Eye (tissue), 1 donor: ENCODE data around the gene KIAA0232.

Source experiments
- DNase-seq: peaks from one replicate; pipeline ENCODE4 v3.0.0-alpha.2; 2015

KIAA0232 gene, protein sequence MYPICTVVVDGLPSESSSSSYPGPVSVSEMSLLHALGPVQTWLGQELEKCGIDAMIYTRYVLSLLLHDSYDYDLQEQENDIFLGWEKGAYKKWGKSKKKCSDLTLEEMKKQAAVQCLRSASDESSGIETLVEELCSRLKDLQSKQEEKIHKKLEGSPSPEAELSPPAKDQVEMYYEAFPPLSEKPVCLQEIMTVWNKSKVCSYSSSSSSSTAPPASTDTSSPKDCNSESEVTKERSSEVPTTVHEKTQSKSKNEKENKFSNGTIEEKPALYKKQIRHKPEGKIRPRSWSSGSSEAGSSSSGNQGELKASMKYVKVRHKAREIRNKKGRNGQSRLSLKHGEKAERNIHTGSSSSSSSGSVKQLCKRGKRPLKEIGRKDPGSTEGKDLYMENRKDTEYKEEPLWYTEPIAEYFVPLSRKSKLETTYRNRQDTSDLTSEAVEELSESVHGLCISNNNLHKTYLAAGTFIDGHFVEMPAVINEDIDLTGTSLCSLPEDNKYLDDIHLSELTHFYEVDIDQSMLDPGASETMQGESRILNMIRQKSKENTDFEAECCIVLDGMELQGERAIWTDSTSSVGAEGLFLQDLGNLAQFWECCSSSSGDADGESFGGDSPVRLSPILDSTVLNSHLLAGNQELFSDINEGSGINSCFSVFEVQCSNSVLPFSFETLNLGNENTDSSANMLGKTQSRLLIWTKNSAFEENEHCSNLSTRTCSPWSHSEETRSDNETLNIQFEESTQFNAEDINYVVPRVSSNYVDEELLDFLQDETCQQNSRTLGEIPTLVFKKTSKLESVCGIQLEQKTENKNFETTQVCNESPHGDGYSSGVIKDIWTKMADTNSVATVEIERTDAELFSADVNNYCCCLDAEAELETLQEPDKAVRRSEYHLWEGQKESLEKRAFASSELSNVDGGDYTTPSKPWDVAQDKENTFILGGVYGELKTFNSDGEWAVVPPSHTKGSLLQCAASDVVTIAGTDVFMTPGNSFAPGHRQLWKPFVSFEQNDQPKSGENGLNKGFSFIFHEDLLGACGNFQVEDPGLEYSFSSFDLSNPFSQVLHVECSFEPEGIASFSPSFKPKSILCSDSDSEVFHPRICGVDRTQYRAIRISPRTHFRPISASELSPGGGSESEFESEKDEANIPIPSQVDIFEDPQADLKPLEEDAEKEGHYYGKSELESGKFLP (N-terminal part only)

DNA sequence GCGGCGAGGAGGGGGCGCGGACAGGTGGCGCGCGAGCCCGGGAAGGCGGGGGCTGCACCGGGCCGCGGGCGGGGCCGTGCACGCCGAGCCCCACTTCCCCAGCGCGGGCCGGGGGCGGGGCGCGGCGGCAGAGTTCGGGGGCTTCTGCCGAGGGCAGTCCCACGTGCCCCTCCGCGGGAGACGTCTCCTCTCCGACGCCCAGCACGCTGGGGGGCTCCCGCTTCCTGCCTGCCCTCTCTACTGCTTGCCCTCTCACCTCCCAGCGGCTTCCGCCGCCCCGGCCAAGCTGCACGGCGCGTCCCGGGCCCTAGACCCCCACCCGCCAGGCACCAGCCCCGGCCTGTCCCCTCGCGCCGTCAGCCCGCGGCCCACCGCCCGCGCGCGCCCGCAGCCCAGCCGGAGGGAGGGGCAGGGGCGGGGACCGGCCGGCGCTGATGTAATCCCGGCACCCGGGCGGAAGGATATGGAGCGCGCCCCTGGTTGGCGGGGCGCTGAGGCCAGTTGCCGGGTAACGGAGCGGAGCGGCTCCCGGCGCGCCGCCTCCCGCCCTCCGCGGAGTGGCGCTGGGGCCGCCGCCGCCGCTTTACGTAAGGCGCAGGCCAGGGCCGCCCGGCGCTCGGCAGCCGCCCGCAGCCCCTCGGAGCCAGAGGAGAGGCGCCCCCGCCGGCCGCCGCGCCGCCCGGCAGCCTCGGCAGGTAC lies at the start of gene KIAA0232:
TSS of gene KIAA0232 (plus strand) at position 581 of the 699 bp plus-strand sequence. CDS start 41,727 bp downstream, outside the sequence.
- DNase-seq, result peak; percentile 97

DNA sequence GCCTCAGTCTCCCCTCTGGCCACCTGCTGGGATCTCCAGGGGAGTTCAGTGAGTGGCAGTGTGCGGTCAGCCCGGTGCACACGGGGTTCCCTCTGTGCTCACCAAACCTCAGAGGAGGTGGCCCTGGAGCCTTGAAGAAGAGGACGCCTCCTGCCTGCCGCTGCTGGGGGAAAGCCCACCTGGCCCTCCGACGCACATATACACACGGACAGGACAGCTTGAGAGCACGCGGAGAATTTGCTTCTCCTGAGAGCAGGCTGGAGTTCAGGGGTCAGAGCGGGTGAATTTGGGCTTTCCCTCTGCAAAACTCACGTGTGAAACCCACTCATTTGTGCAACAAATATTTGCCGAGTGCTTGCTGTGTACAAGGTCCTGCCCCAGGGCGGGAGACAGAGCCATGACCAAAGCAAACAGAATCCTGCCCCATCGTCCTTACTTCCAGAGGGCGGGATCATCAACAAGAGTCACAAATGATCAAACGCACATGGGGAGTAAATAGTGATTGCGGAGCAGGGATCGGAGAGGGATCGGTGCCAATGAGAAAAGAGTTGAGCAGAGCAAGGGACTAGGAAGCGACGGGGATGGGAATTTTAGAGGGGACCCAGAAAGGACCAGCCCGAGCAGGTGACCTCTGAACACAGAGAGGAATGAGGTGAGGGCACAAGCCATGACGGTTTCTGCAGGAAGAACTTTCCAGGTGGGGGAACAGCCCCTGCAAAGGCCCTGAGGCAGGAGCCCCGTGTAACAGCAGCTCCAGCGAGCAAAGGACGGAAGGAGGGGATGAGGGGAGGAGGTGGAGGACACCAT lies 49.0 kb upstream of the KIAA0232 start:
- no peak for DNase-seq

DNA sequence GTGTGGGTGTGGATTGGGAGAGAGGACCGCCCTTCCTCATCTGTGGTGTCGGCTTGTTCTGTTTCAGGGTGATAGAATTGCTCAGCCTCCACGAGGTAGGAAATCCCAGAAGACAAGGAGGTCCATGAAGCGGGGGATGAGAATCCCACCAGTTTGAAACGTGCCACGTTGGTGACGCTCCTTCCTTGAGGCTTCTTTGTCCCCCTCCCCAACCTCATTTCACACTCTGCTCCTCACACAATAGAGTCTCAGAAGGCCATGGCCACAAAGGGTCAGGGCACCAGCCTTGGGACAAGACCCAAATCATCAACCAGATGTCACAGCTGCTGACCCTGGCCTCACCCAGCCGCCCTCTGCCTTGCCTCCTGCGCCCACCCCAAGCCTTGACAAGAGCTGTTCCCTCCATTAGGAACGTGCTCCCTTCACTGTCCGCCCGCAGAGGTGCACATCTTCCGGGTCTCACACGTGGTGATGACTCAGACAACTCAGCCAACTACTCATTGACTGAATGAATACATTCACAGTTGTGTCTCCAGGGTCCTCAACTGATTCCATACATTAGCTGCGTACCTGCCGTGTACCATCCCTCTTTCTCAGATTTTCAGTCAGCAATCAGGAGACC lies 48.3 kb upstream of the KIAA0232 start:
- no peak for DNase-seq

DNA sequence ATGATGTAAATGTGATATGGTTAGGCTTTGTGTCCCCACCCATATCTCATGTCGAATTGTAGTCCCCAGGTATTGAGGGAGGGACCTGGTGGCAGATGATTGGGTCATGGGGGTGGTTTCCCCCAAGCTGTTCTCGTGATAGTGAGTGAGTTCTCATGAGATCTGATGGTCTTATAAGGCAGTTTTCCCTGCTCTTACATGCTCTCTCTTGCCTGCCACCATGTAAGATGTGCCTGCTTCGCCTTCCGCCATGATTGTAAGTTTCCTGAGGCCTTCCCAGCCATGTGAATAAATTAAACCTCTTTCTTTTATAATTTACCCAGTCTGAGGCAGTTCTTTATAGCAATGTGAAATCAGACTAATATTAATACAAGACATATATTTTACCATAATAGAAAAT lies 42.6 kb upstream of the KIAA0232 start:
- DNase-seq, result no peak

DNA sequence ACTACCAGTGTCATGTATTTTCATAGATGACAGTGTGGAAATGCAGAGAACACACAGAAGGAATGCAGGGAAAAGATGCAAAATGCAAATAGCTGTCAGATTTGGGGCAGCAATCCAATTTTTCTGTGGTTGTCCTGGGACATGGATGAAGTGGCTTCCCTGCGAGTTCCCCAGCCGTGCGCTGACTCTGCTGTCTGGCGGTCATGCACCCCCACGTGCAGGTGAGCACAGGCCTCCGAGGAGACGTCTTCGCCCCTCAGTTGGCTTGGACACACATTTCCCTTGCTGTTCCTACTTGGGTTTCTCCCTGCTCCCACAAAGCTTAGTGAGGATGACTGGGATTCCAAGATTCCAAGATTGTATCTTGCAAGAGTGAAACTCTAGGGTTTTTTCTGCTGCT lies 42.2 kb upstream of the KIAA0232 start:
- DNase-seq, result no peak

DNA sequence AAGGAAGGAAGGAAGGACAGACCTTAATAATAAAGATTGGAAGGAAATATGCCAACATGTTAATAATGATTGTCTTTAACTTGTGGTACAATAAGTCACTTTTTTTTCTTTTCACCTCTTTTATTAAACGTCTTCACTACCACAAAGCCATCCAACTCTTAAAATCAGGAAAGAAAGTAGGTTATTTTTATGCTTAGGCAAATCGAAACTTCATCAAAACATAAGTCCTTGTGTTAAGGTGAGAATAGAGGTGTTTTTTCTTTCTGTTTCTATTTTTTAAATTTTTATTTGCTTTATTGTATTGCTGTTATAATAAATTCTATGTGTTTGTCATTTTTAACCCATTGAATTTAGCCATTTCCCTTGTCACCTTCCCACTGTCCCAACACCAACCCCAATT lies 40.0 kb upstream of the KIAA0232 start:
- DNase-seq, result no peak

DNA sequence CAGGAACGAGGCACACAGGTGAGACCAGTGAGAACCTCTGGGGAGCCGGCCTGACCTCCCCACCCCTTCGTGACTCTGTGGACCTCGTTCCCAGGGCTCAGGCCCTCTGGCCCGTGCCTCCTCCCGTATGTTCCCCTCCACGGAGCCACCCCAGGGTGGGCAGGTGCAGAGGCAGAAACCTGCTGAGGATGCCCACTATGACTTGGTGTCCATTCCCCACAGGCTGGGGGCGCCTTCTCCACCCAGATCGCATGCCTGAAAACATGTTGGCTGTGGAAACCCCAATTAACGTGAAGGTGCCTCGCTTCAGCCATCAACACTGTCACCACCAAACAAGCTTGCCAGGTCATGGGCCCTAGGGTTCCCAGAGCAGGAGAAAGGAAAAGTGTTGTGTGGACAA lies 39.5 kb upstream of the KIAA0232 start:
- DNase-seq, result no peak

DNA sequence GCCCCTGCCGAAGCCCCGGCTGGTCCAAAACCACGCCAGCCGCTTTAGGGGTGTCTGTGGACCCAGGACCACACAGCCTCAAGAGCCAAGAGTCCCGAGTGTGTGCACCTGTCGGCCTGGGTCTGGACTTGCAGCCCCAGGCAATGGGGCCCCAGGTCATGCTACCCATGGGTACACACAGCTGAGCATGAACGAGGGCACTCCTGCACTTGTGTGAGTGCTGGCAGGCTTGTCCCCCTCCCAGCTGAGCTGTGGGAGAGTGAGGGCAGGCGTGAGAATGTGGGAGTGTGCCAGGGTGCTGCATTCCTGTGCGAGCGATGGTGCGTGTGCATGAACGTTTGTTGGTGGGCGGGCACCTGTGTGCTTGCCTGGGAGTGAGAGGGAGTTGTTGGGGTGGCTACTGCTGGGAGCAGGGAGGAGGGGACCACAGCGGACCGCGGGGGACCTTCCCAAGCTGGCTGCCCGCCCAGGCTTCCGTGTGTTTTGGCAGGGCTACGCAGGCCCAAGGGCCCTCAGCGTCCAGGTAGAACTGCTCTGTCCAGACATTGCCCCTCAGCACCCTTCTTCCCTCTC lies 35.7 kb upstream of the KIAA0232 start:
- DNase-seq, result no peak

DNA sequence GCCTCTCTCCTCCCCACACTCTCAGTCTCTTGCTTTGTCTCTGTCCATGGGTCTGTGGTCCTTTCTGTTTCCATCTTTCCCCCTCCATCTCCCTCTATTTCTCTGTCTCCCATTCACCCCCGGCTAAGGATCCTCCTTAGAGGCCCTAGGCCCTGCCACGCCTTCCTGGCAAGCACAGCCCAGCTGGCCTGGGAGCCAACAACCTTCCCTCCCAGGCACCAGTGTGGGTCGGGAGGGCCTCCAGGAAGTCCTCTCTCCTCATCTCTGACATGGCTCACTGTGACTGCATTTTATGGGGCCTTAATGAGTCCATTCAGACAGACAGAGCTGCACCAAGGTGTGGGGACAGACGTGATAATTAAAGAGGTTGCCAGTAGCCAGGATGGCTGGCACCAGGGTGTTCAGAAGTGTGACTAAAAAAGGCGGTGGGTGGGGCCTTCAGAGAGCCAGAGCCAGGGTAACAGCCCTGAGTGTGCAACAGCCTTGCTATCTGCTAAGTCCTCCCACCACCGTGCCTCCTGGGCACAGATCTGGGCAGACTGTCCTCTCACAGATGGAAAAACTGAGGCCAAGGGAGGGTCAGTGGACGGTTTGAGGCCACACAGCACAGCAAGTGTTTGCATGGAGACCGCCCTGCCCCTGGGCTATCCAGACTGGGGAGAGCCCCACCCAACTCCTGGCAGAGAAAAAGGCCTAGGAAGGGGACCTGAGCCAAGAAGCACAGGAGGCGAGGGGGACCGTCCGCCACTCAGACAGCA lies 35.1 kb upstream of the KIAA0232 start:
- no peak for DNase-seq

DNA sequence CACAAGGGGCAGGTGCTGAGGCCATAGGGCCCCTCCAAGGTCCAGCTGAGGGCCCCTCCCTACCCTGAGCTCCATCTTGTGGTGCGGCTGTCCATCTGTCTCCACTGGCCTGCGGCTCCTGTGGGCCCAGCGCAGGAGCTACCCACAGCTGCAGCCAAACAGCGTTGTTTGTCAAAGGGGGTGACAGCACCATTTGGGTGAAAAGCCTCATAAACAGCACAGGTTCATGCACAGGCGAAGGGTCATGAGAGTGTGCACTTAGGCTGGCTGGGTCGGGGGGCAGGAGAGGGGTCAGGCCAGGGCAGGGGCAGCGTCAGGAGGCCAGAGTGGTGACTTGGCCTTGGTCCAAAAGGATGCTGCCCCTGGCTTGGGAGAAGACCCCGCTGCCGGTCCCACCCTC lies 34.2 kb upstream of the KIAA0232 start:
- no peak for DNase-seq

DNA sequence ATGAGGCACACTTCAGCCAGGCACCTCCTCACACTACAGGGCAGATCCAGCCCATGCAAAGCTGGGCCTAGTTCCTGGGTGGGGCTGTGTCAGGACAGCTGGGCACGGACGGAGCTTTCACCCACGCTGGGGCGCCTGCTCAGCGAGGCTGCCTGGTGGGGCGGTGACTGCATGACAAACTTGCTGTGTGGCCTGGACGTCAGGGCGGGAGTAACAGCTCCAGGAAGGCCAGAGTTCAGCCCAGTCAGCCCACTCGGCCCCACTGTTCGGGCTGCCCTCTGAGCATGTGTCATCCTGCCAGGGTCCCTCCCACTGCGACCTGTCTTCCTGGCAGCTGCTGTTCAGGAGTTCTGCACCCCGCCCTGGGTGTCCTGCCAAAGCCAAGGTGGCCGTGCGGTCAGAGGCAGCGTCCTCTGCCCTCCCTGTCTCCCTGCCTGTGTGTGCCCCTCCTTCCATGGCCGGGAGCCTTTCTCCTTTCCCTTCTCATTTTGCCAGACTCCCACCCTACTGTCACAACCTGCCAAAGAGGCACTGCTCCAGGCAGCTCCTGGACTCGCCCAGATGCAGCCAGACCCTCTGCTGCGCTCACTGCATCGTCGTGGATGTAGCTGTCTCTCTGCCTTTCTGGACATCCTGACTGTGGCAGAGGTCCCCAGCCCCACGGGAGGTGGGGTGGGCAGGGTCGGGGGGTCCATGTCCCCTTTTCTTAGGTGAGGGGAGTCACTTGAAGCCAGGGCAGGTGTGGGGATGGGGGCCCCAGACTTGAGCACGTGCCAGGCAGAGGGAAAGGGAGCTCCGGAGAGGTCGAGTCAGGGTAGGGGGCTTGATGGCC lies 33.0 kb upstream of the KIAA0232 start:
- no peak for DNase-seq

DNA sequence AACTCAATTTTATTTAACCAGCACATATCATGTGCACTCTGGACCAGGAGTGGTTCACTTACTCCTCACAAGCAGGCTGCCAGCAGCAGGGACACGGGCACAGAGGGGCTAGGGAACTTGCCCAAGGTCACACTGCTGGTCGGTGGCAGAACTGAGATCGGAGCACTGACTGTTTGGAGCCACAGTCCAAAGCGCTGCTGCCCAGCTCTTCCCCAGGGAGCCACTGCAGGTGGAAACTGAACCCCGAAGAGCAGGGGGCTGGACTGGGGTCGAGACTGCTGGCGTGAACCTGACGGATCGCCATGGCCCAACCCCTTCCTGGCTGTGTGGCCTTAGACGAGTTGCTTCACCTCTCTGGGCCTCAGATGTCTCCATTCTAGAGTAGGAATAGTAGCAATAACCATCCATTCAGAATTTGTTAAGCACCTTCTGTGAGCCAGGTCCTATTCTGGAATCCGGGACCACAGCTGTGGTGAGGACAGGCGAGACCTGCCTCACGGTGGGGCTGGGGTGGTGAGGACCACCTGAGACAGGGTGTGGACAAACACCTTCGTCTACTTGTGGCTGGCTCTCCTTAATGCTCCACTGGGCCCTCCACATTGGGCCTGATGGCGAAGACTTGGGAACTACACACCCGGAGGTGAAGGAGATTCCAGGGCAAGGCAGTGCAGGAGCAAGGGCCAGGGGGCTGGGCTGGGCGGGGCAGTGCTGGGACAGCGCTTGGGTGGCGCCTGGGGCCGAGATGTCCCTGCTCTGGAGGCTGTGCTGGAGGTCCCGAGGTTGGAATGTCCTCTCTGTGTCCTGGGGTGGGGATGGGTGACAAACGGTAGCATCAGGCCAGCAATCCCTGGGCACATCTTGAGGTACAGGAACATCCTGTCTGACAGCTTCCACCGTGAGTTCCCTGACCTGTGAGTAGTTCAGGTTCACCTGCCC lies 32.0 kb upstream of the KIAA0232 start:
- DNase-seq, result no peak

DNA sequence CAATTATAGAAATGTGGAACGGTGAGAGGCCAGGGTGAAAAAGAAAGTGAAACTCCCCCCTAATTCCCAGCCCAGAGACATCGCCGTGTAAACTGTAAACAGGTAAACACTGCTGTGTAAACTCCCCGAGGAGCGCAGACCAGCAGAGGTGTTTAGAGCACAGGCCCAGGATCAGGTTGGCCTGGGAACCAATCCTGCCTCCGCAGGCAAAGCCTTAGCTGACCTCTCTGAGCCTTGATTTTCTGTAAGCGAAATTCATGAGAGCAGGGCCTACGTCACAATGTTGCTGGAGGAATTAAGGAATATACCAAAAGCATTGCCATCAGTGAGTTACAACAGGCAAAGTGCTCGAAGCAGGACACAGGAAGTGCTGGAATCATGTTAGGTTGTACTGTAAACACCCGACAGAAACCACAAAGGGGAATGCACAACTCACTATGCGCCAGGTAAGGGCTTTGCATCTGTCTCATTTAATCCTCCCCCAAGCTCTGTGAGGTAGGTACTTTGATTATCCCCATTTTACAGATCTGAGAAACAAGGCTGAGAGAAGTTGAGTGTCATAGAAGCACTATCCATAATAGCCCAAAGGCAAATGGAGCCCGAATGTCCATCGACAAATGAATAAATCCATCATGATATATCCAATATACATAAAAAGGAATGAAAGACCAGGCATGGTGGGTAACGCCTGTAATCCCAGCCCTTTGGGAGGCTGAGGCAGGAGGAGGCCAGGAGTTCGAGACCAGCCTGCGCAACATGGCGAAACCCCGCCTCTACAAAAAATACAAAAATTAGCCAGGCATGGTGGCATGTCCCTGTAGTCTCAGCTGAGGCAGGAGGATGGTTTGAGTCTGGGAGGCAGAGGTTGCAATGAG lies 30.7 kb upstream of the KIAA0232 start:
- no peak for DNase-seq

DNA sequence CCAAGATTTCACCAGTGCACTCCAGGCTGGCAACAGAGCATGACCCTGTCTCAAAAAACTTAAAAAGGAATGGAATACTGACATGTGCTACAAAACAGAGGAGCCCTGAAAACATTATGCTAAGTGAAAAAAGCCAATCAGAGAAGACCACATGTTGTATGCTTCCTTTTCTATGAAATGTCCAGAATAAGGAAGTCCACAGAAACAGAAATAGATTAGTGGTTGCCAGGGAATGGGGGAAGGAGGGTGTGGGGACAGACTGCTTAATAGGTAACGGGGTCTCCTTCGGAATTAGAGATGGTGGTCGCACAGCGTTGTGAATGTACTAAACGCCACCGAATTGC lies 30.1 kb upstream of the KIAA0232 start:
- no peak for DNase-seq

DNA sequence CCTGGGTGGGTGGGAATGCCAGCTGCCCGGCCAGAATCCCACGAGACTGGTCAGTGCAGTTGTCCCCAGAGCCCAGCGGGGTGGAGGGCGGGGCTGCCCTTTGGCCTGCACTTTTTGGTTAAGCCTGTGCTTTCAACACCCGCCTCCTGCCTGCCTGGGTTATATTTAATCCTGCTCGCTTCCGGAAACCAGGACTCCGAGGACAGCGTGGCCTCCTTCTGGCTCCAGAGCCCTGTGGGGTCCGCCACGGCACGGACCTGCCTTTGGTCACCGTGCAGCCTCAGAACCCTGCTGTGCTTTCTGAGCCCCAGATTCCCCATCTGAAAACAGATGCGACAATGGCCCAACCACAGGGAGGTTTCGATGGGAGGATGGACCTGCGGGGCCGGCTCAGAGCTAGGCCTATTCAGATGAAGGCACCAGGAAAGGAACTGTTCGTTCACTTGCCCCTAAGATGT lies 29.4 kb upstream of the KIAA0232 start:
- DNase-seq, result no peak

DNA sequence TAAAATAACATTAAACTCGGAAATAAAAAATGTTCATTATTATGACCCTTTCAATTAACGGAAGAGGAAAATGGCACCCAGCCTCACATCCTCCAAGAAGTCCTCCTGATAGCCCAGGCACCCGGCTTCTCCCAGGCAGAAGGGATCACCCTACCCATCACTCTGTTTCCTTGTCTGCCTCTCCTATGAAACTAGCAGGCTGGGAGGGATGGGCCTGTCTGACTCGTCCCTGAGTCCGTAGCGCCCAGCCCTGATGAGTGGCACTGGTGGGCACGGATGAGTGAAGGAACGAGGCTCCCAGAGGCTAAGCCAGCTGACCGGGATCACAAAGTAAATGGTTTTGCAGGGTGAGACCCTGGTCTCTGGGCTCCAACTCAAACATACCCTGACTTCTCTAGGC lies 28.6 kb upstream of the KIAA0232 start:
- no peak for DNase-seq

DNA sequence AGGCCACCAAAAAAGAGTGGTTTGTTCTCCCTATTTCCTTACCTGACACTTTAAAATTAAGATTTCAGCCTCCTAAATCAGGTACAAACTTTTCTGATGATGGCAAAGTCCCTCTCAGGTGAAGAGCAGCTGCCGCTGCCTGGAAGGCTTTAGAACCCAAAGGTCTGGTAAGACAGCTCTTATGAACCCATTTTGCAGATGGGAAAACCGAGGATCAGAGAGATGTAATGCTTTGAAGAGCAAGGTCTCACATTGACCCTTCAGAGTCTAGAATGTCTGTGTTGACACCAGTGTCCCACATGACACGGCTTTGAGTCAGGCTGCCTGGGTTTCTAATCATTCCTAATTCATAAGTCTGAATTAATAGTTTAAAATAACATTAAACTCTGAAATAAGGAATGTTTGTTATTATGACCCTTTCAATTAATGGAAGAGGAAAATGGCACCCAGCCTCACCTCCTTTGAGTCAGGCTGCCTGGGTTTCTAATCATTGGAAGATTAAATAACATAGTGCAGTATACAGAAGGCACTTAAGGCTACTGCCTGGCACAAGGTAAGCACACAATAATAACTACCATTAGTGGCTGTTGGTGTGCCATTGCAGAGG lies 27.9 kb upstream of the KIAA0232 start:
- no peak for DNase-seq
